ENCODE results near the gene VASP. TPM values are rescaled to one million over a fixed set of nuclear protein-coding genes. Genes with fewer than 3 reads are reported as not detected.

VASP gene
- total and polyA plus RNA-seq, 2 of the 13 experiments (the other 11 are each of a cell fraction or from before 2014, with no cell fraction given), result 41.8 to 67.1 TPM

DNA sequence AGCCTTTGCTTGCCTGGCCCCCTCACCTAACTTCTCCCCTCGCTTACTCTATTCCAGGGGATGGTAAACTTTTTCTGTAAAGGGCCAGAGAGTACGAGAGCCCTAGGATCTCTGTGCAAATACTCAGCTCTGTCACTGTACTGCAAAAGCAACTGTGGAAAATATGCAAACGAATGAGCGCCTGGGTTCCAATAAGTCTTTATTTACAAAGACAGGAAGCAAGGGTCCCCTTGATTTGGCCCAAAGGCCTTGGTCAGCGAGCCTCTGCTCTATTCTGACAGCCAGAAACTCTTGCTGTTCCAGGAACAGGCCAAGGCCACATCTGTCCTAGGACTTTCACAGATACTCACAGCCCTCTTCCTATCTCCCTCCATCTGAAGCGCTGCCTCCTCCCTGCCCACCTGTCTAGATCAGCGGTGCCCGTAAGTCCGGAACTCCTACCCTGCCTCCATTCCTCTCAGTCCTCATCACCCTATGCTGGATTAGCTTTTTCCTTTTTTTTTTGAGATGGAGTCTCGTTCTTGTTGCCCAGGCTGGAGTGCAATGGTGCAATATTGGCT is 40.0 kb downstream of the VASP start (continued):
- no peak for TF ChIP-seq RCOR2 (CRISPR knock-in tag; IDR thresholded peaks at IDR 0.05)
- TF ChIP-seq, protein P1, sequence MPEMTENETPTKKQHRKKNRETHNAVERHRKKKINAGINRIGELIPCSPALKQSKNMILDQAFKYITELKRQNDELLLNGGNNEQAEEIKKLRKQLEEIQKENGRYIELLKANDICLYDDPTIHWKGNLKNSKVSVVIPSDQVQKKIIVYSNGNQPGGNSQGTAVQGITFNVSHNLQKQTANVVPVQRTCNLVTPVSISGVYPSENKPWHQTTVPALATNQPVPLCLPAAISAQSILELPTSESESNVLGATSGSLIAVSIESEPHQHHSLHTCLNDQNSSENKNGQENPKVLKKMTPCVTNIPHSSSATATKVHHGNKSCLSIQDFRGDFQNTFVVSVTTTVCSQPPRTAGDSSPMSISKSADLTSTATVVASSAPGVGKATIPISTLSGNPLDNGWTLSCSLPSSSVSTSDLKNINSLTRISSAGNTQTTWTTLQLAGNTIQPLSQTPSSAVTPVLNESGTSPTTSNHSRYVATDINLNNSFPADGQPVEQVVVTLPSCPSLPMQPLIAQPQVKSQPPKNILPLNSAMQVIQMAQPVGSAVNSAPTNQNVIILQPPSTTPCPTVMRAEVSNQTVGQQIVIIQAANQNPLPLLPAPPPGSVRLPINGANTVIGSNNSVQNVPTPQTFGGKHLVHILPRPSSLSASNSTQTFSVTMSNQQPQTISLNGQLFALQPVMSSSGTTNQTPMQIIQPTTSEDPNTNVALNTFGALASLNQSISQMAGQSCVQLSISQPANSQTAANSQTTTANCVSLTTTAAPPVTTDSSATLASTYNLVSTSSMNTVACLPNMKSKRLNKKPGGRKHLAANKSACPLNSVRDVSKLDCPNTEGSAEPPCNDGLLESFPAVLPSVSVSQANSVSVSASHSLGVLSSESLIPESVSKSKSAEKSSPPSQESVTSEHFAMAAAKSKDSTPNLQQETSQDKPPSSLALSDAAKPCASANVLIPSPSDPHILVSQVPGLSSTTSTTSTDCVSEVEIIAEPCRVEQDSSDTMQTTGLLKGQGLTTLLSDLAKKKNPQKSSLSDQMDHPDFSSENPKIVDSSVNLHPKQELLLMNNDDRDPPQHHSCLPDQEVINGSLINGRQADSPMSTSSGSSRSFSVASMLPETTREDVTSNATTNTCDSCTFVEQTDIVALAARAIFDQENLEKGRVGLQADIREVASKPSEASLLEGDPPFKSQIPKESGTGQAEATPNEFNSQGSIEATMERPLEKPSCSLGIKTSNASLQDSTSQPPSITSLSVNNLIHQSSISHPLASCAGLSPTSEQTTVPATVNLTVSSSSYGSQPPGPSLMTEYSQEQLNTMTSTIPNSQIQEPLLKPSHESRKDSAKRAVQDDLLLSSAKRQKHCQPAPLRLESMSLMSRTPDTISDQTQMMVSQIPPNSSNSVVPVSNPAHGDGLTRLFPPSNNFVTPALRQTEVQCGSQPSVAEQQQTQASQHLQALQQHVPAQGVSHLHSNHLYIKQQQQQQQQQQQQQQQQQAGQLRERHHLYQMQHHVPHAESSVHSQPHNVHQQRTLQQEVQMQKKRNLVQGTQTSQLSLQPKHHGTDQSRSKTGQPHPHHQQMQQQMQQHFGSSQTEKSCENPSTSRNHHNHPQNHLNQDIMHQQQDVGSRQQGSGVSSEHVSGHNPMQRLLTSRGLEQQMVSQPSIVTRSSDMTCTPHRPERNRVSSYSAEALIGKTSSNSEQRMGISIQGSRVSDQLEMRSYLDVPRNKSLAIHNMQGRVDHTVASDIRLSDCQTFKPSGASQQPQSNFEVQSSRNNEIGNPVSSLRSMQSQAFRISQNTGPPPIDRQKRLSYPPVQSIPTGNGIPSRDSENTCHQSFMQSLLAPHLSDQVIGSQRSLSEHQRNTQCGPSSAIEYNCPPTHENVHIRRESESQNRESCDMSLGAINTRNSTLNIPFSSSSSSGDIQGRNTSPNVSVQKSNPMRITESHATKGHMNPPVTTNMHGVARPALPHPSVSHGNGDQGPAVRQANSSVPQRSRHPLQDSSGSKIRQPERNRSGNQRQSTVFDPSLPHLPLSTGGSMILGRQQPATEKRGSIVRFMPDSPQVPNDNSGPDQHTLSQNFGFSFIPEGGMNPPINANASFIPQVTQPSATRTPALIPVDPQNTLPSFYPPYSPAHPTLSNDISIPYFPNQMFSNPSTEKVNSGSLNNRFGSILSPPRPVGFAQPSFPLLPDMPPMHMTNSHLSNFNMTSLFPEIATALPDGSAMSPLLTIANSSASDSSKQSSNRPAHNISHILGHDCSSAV (CRISPR knock-in tag; IDR thresholded peaks at IDR 0.05; ENCODE audit: borderline replicate concordance), result no peak
- no peak for TF ChIP-seq PHF5A (CRISPR knock-in tag; IDR thresholded peaks at IDR 0.05; ENCODE audit: low read depth, unreplicated experiment)
- TF ChIP-seq, protein P2, sequence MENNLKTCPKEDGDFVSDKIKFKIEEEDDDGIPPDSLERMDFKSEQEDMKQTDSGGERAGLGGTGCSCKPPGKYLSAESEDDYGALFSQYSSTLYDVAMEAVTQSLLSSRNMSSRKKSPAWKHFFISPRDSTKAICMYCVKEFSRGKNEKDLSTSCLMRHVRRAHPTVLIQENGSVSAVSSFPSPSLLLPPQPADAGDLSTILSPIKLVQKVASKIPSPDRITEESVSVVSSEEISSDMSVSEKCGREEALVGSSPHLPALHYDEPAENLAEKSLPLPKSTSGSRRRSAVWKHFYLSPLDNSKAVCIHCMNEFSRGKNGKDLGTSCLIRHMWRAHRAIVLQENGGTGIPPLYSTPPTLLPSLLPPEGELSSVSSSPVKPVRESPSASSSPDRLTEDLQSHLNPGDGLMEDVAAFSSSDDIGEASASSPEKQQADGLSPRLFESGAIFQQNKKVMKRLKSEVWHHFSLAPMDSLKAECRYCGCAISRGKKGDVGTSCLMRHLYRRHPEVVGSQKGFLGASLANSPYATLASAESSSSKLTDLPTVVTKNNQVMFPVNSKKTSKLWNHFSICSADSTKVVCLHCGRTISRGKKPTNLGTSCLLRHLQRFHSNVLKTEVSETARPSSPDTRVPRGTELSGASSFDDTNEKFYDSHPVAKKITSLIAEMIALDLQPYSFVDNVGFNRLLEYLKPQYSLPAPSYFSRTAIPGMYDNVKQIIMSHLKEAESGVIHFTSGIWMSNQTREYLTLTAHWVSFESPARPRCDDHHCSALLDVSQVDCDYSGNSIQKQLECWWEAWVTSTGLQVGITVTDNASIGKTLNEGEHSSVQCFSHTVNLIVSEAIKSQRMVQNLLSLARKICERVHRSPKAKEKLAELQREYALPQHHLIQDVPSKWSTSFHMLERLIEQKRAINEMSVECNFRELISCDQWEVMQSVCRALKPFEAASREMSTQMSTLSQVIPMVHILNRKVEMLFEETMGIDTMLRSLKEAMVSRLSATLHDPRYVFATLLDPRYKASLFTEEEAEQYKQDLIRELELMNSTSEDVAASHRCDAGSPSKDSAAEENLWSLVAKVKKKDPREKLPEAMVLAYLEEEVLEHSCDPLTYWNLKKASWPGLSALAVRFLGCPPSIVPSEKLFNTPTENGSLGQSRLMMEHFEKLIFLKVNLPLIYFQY (CRISPR knock-in tag; IDR thresholded peaks at IDR 0.05; ENCODE audit: borderline replicate concordance), result no peak
- TF ChIP-seq, protein P3, sequence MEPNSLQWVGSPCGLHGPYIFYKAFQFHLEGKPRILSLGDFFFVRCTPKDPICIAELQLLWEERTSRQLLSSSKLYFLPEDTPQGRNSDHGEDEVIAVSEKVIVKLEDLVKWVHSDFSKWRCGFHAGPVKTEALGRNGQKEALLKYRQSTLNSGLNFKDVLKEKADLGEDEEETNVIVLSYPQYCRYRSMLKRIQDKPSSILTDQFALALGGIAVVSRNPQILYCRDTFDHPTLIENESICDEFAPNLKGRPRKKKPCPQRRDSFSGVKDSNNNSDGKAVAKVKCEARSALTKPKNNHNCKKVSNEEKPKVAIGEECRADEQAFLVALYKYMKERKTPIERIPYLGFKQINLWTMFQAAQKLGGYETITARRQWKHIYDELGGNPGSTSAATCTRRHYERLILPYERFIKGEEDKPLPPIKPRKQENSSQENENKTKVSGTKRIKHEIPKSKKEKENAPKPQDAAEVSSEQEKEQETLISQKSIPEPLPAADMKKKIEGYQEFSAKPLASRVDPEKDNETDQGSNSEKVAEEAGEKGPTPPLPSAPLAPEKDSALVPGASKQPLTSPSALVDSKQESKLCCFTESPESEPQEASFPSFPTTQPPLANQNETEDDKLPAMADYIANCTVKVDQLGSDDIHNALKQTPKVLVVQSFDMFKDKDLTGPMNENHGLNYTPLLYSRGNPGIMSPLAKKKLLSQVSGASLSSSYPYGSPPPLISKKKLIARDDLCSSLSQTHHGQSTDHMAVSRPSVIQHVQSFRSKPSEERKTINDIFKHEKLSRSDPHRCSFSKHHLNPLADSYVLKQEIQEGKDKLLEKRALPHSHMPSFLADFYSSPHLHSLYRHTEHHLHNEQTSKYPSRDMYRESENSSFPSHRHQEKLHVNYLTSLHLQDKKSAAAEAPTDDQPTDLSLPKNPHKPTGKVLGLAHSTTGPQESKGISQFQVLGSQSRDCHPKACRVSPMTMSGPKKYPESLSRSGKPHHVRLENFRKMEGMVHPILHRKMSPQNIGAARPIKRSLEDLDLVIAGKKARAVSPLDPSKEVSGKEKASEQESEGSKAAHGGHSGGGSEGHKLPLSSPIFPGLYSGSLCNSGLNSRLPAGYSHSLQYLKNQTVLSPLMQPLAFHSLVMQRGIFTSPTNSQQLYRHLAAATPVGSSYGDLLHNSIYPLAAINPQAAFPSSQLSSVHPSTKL (CRISPR knock-in tag; IDR thresholded peaks at IDR 0.05), result 0 out of 2 replicates have a peak, but pooled peaks have one; percentile 21
- TF ChIP-seq ZNF781 (CRISPR knock-in tag; IDR thresholded peaks at IDR 0.05; ENCODE audit: borderline replicate concordance, not compliant biosample characterization), result no peak
- TF ChIP-seq ZNF234 (CRISPR knock-in tag; conservative IDR thresholded peaks at IDR 0.05), result no peak
- no peak for TF ChIP-seq ZNF747 (CRISPR knock-in tag; IDR thresholded peaks at IDR 0.05; ENCODE audit: borderline replicate concordance)
- no peak for TF ChIP-seq FIP1L1 (IDR thresholded peaks at IDR 0.05; ENCODE audit: borderline replicate concordance, insufficient read depth, low read depth, low read length)
- TF ChIP-seq ZFP62 (CRISPR knock-in tag; IDR thresholded peaks at IDR 0.05), result no peak
